Left lobe of liver (tissue), 2 donors: Measurements from ENCODE around the gene TMEM184A. TPM values are rescaled to one million over a fixed set of nuclear protein-coding genes. Genes with fewer than 3 reads are reported as not detected.

Source experiments
- ATAC-seq: fragments of 200-7000 bp; cut with Tn5 transposase; one replicate; pipeline ENCODE4 v1.9.1; 2020; ENCODE audit warnings: mild to moderate bottlenecking, moderate library complexity
- DNase-seq: peaks from one replicate; pipeline ENCODE4 v3.0.0-alpha.2; 2020; ENCODE audit warnings: low spot score
- total RNA-seq: library from RNA; stranded (reverse); gene quantifications from one replicate; pipeline ENCODE4 v1.2.1, GENCODE V29; 2021
- donor health status: DM: no; HTN: no; CAD: no; lungs with moderate emphysema.
- donor health status: DM: no; HTN: yes; CAD: no.

TMEM184A gene
- total RNA-seq, result 44.6 TPM

DNA sequence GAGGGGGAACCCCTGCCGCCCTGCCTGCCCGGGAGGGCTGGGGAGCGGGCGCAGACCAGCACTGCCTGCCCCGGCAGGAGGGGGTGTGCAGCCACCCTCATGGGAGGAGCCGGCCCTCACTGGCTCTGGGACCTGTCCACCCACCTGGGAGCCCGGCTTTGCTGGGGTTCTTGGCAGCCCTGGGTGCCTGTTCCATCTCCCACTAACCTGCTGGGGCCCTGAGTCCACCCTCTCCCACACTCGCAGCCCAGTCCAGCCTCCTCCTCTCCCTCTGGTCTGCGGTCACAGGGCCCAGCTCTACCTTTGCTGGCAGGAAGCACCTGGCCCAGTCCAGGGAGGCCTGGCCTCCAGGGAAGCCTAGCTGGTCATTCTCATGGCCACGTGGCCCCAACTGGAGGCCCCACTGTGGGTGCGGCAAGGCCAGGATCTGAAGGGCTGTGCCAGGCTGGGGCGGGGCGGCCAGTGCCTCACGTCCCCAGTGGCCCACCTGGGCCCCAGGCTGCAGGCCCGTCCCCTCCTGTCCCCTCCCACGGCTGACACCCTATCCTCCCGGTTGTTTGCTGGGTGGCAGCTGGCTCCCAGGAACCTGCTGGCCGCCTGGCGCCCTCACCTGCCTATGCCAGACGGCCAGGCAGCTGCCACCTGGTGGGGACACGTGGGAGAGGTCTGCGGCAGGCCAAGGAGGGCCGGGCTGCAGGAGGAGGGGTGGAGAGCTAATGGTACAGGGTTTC is at the start of gene TMEM184A:
TMEM184A (minus strand) TSS at position 393 of the 731 bp plus-strand sequence. CDS start 721 bp downstream, outside the sequence.
- ATAC-seq, result peak; percentile 89
- DNase-seq, result peak; percentile 97

DNA sequence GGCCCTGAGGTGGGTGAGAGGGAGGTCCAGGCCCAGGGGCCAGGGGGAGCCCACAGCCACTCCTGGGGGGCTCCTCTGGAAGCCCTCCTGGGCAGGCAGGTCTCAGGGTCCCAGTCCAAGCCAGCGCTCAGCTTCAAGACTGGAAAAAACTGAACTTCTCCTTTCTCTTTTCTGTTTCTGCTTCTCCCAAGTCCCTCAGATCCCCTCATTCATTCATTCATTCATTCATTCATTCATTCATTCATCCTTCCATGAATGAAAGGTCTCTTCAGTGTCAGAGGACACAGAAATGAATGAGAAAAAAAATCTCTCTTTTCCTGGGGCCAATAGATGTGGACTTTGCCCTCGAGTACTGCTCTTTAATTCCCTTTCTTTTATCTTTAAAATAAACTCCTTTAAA is 48.4 kb upstream of the TMEM184A start:
- DNase-seq (no peak), ATAC-seq (no peak)

DNA sequence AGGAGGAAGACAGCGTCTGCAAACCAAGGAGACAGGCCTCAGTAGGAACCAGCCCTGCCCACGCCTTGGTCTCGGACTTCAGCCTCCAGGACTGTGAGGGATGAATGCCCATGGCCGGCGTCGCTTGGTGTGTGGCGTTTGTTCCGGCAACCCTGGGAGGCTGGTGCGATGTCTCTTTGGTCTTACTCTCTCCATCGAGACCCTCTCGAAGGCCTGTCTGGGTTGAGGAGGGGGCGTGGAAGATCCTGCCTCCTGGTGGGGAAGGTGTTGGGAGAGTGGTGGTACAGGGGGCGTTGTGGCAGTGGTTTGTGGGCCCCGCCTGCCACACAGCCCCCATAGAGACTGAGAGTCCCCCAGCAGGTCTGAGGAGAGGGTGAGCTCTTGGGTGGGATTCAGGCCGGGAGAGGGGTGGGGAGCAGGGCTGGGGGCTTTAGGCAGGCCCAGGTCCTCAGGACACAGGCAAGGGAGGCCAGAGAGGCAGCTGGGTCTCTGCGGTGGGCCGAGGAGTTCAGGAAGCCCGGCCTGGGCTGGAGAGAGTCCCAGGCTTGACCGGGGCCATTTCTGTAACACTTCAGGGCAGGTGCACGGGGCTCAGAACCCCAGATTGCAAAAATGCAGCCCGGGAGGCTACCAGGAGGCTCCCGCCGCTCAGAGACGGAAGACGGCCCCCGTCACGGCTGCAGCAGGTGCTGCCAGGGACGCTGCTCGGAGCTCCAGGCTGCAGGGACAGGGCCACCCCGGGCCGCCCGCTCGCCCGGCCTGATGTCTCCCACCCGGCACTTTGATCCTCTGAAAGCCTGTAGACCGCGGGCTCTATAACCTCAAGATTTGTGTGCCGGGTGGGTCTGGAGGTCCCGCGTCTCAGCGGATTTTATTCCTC is 47.6 kb upstream of the TMEM184A start:
- DNase-seq (no peak), ATAC-seq (no peak)

DNA sequence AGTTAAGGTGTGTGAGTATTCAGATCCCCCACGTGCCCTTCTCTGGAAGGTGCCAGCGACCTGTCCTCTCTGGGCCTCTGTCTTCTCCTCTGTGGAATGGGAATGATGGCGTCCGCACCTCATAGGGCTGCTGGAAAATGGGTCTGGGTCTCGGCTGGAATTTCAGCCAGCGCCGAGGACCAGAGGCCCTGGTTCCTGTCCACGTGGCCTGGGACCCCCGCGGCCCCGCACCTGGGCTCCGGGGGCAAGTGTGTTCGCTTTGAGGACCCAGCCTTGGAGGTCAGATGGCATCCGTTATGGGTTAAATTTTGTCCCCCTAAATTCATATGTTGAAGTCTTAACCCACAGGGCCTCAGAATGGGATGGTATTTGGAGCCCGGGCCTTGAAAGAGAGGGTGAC is 46.4 kb upstream of the TMEM184A start:
- DNase-seq, result no peak
- ATAC-seq, result no peak

DNA sequence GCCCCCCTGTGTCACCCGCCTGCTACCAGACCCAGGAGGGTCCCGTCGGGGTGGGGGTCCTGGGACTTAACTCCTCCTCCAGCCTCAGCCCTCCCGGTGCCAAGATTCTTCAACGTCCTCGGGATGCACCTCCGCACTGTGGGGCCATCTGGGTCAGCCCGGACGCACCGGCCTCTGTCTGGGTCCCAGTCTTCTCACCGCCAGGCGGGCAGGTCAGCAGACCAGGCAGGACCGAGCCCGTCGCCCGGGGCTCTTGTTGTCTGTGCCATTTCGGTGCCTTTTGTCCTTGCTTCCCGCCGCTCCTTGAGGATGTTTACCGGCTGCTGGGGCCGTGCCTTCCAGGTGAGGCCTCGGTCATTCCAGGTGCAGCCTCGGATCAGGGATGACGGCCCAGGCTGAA is 46.0 kb upstream of the TMEM184A start:
- no peak for ATAC-seq
- DNase-seq, result no peak

DNA sequence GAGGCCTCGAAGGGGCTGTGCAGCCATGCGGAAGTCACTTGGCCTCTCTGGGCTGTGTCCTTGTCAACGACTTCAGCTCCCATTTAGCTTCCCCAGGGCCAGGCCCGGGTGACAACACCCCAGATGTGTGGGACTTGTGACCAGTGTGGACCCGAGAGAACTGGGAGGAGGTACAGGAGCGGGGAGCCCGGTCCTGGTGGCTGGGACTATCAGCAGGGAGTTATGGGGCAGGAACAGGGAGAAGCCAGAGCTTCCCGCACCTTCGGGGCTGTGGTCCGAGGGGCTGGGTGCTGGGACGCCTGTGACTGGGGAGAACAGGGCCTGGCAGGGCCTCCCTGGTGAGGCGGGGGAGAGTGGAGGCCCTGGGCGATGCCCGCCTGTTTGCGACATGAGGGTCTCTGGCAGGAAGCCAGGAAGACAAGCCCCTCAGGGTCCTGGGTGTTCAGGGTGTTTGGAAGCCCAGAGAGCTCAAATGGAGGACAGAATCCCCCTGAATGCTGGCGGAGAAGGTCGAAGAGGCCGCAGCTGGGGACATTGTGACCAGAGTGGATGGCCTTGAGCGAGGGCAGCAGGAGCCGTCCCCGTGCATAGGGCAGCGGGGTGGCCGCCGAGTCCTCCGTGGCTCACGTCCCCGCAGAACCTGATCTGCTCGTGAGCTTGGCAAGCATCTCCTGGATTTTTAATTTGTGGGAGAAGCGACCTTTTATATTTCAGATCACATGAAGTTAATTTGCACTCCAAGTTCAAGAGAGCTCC is 43.8 kb upstream of the TMEM184A start:
- DNase-seq (no peak), ATAC-seq (no peak)

DNA sequence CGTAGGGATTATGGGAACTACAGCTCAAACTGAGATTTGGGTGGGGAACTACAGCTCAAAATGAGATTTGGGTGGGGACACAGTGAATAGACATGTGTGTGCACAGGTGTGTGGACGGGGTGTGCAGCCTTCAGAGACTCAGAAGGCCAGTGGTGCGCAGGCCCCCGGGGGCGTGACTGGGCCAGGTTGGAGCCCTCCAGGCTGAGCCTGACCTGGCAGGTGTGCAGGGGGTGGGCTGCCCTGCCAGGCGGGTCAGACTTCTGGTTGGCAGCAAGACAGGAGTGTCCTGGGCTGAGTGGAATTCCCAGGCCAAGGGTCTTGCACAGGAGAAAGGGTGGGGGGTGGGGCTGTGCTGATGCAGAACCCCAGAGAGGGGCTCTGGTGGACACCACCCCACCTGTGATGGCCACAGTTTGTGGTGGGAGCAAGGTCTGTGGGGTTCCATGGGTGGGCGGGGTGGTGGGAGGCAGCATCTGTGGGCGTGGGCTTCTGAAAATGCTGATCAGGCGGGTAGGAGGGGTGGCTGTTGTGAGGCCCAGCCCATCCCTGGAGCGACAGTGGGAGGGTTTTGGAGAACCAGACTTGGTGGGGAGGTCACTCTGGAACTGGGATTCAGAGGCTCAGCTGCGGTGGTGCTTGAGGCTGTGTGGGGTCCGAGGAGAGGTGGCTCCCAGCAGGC is 43.1 kb upstream of the TMEM184A start:
- no peak for ATAC-seq
- DNase-seq, result no peak

DNA sequence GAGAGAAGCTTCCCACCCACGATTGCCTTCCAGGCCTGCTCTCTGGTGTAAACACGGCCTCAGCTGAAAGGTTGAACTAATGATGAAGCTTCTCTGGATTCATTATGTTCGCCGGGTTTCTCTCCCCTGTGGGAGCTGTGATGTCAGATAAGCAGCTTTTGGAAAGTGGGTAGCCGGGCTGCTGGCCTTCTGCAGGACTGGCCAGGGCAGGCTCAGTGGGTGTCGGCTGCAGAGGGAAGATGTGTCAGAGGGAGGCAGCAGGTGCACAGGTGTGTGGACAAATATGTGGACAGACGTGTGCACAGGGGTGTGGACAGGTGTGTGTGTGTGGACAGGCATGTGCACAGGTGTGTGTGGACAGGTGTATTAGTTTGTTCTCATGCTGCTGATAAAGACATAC is 42.3 kb upstream of the TMEM184A start:
- no peak for ATAC-seq
- no peak for DNase-seq

DNA sequence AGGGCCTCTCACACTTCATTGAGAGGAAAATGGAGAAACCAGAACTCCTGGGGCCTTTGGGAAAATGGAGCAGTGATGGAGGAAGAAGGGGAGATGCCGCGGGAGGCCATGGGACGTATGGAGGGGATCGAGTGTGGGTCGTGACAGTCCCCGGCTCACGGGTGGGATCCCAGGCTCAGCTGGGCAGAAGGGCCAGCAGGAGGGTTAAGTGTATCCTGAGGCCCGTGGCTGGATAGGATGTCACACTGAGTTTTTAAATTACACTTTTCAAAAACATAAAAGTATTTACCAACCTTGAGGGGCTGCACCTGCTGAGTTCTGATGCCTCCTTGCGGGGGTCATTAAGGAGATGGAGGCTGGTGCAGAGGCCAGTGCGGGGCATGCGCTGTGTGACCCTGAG is 41.8 kb upstream of the TMEM184A start:
- DNase-seq (no peak), ATAC-seq (no peak)

DNA sequence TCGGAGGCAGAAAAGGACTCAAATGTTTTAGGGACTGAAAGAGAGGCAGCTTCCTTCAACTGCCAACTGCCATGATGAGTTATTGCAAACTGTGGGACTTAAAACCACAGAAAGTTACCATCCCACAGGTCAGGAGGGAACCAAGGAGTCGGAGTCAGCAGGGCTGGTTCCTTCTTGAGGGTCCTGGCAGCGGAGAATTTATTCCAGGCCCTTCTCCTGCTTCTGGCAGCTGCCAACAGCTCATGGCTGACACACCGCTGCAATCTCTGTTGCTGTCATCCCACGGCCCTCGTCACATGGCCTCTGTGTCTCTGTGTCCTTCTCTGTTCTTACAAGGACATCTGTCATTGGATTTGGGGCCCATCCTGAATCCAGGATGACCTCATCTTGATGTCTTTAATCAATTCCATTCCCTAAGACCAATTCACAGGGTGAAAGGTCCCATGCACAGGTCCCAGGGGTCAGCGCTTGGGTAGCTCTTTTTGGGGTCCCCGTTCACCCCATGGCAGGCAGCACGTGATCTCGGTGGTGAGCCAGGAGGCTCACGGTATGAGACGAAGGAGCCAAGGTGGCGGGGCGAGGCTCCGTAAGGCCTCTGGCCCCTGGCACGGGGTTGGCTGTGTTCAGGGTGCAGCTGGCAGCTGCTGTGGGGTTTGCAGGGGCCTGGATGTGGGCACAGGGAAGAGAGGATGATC is 41.2 kb upstream of the TMEM184A start:
- DNase-seq (no peak), ATAC-seq (no peak)

DNA sequence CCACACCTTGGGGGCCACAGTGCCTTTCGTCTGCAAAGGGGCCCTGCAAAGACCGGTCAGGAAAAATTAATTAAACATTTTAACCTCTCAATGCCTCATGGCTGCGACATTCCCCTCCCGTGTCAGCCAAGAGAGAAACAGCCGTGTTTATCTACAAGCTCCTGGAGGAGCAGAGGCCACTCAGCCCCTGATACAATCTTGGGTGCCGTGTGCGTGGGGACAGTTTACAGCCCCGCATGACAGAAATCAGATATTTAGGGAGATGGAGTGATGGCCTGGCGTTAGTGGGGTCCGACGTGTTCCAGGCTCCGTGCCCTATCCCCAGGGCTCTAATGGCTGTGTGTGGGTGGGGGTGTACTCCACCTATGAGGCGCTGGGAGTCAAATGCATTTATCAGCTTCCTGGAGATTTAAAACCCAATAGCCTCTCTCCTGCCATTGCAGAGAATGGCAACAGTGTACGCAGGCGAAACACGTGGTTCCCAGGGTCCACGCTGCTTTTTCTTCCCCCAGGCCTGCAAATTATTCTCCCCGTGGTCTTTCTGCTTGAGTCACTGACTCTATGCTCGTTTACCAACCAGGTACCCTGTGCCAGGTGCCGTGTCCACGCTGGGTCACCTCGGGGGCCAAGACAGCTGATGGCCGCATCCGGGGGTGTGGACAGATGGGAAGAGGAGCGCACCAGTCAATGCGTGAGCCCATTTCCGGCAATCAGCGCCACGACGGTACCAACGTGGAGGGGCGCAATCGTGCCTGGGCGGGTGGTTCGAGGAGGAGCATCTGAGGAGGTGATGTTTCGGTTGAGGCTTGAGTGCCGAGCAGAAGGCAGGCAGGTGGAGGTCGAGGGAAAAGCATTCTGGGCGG is 40.4 kb upstream of the TMEM184A start:
- ATAC-seq, result no peak
- DNase-seq, result no peak

DNA sequence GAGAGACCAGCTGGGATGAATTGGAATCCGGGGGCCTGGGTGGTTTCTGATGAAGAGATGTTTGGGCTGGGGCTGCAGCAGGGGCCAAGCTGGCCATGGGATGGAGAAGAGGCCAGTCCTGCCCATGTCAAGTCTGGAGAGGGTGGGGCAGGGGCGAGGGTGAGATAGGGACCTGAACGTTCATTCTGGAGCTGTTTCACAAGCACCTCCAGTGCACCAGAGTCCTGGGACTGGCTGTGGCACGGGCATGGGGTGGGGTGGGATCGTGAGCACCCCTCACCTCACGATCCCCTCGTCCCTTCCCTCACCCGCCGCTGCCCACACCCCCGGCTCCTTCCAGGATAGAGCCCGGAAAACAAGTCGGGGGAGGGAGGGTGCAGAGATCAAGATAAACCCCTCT is 39.6 kb upstream of the TMEM184A start:
- ATAC-seq, result no peak
- DNase-seq, result no peak

DNA sequence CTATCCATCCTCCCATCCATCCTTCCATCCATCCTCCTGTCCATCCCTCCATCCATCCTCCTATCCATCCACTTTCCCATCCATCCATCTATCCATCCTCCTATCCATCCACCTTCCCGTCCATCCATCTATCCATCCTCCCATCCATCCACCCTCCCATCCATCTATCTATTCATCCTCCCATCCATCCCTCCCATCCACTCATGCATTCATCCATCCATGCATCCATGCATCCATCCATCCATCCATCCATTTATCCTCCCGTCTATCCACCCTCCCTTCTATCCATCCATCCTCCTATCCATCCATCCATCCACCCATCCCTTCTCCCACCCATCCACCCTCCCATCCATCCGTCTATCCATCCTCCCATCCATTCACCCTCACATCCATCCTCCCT is 39.0 kb upstream of the TMEM184A start:
- ATAC-seq, result no peak
- DNase-seq, result no peak

DNA sequence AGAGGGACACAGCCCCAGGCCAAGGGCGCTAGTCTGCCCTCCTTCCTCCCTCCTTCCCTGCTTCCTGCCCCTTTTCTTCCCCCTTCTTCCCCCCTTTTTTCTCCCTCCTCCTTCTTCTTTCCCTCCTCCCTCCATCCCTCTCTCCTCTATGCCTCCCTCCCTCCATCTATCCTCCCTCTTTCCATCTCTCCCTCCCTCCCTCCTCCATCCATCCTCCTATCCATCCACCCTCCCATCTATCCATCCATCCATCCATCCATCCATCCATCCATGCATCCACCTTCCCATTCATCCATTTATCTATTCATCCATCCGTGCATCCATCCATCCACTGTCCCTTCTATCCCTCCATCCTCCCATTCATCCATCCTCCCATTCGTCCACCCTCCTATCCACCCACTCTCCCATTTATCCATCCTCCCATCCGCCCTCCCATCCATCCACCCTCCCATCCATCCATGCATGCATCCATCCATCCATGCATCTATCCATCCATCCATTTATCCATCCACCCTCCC is 38.0 kb upstream of the TMEM184A start:
- no peak for ATAC-seq

DNA sequence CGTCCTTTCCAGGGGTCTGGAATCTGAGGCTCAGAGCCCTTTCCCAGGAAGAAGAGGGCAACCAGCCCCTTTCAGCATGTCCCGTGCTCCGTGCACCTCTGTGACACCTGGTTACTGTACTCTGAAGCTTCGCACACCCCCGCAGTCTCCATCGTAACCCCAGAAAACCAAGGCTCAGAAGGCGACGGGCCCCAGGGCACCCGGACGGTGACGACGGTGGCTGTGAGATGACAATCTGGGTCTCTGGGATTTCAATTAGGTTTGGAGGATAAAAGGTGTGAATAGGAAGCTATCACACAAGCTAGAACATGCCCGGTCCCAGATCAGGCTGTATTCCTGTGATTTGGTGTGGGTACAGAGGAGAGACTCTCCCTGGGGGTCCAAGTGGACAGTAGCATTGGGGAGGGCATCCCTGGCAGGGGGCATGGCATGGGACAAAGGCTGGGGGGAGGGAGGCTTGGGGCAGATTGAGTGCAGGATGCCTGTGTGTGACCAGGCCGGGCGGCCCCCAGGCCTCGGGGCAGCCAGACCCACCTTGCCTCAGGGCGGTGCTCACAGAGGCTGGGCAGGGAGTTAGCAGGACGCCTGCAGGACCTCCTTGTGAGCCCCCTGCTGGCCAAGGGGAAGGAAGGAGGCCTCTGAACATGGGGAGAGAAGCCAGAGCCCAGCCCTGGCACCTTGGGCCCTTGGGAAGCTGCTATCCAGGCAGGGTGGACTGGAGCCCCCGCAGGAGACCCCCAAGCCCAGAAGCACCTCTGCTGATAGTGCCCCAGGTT is 37.3 kb upstream of the TMEM184A start:
- DNase-seq (no peak), ATAC-seq (no peak)

More for the DNA sequence above, 38.0 kb upstream of the TMEM184A start:
- no peak for DNase-seq

DNA sequence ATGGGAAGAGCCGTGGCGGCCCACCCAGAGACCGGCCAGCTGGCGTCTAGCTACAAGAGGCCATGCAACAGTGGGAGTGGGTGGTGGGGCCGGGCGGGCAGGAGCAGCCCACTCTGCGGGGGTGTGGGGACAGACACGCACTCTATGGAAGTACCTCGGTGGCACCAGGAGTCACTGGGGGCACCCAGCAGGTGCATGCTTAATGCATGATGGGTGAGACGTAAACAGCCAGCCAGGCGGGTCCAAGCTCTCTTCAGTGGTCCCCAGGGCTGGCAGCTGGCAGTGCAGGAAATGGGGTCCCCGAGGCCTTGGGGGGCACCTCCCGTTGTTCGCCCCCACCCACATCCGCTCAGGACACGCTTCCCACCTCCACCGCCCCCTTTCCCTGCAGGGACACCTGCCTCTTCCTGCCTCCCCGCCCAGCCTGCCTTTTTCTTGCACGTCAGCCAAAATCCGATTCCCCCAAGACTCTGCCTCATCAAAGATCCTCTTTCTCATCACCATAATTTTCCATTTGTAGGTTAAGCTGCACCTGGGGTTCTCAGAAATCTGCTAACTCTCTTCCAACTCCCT is 36.4 kb upstream of the TMEM184A start:
- ATAC-seq (no peak), DNase-seq (no peak)

DNA sequence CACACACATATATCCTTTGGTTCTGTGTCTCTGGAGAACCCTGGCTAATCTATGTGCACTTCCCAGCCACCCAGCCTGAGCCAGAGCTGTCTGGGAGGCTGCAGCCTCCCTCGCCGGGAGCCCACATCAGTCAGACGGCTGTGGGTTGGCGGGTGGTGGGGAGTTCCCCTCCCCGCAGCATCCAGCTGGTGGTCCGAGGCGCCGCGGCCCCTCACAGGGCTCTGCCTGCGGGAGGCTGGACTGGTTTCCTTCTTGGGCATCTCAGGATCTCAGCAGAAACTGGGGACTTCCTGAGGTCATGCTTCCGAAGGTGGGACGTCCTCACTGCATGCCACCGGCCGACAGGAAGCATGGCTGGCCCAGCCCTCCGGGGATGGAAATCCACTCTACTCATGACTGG is 35.9 kb upstream of the TMEM184A start:
- ATAC-seq (no peak), DNase-seq (no peak)

DNA sequence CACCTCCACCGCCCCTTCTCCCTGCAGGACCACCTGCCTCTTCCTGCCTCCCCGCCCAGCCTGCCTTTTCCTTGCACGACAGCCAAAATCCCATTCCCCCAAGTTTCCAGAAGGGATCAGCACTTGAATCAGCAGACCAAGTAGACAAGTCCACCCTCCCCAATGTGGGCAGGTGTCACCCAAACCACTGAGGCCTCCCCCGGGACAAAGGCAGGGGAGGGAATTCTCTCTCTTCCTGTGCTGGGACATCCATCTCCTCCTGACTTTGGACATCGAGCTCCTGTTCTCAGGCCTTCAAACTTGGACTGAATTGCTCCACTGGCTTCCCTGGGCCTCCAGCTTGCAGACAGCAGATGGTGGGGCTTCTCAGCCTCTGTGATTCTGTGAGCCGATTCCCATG is 35.4 kb upstream of the TMEM184A start:
- no peak for DNase-seq

More for the DNA sequence above, 35.4 kb upstream of the TMEM184A start:
- no peak for ATAC-seq
